Ureter (tissue), 1 donor: ENCODE data around the gene BEGAIN. TPM values are rescaled to one million over a fixed set of nuclear protein-coding genes. Genes with fewer than 3 reads are reported as not detected.

ENCODE experiments used
- DNase-seq: peaks from one replicate; pipeline ENCODE4 v3.0.0-alpha.2; 2020; ENCODE audit warnings: low spot score
- total RNA-seq: library from RNA; stranded (reverse); gene quantifications from one replicate; pipeline ENCODE4 v1.2.4, GENCODE V29; 2023
- donor health status: DM: yes; HTN: yes; CAD: no.

The BEGAIN gene
- total RNA-seq, 1 donor from 2014 or later: 4.2 TPM

- DNase-seq: no peak
Observed at GRCh38 chr14:100568164-100568997, 18.8 kb downstream of the BEGAIN start.

DNA sequence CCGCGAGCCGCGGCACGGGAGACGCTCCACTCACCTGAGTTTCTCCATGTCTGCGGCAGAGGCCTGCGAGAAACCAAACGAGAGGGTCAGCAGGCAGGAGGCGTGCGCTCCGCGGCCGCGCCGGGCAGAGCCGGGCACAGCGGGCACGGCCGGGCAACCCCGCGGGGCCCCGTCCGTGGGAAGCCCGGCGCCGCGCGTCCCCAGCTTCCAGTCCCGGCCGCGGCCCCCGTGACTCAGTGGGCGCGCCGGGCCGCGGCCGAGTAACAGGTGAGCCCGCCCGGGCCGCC lies 19.4 kb downstream of the BEGAIN start:
- DNase-seq: no peak

DNA sequence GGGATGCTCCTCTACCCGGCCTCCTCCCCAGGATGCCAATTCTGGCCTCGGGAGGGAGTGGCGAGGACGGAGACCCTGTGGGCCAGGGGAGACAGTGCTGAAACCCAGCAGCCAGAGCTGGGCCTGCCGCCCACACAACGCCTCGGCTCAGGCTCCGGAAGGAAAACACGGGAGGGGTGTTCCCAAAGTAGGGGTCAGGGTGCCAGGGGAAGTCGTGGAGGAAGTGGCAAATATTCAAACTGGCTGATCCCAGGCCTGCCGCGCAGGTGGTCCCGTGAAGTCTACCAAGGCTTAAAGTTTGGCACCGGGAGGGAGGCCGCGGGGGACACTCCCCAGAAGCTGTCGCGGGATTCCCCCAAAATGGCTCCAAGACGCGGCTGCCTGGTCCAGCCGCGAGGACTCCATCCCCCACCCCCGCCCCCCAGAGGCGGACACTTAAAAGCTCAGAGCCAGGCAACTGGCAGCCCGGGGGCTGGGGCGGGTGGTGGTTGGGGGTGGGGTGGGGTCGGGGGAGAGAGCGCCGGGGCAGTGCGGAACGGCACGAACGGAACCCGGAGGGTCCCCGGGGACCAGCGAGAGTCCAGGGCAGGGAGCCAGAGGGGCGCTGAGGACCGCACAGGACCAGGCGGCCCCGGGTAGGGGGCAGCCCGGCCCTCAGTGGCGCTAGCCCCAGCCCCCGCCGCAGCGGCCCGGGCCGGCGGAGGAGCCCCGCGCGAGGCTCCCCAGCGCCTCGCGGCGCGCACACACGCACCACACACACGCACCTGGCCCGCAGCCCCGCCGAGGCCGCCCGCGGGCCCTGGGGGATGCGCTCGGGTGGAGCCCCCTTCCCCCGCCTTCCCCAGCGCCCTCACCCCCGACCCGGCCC lies 20.0 kb downstream of the BEGAIN start:
- no peak for DNase-seq

DNA sequence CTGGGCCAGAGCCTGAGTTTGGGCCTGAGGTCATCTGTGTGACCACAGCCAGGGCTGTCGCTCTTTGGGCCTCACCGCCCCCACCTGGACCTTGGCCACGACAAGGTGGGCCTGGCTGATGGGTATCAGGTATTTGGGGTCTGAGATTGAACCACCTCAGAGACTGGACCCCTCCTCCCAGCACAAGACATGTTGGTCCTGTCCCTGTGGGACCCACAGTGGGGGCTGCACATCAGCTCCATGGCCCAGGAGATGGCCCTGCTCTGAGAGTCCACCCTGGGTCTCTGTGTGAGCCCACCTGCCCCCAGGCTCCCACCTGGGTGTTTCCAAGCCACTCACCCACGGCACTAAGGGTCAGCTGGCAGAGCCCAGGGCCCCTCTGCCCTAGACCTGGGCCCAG lies 20.6 kb downstream of the BEGAIN start:
- no peak for DNase-seq

DNA sequence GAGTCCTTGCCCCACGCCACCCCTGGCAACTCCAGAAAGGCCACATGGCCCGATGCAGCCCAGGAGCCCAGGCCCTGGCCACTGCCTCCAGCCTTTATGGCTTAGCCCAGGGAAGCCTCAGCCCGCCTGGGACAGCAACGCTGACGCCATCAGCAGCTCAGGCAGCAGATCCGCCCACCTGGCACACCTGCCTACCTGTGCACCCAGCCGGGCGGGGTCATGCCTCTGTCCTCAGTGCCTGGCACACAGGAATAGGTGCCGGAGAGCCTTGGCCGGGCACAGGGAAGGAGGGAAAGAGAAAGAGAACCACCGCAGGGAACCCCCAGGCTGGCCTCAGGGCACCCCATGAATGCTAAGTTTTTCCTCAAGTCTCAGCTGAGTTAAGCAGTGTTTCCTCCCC lies 21.1 kb downstream of the BEGAIN start:
- no peak for DNase-seq

DNA sequence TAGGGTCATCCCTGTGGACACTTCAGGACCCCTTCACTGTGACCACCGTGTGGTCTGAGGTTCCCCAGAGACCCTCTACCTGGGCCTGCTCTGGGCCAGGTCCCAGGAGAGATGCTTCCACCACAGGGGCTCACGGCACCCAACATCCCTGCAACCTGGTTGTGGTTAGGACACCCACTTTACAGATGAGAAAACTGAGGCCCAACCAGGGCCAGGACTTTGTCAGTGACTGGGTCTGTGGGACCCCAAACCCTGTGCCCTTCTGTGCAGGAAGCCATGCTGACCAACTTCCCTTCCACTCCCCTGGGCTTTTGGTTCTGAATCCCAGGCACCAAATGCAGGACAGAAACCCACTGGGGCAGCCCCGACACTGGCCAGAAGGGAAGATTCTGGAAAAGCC lies 21.6 kb downstream of the BEGAIN start:
- no peak for DNase-seq

DNA sequence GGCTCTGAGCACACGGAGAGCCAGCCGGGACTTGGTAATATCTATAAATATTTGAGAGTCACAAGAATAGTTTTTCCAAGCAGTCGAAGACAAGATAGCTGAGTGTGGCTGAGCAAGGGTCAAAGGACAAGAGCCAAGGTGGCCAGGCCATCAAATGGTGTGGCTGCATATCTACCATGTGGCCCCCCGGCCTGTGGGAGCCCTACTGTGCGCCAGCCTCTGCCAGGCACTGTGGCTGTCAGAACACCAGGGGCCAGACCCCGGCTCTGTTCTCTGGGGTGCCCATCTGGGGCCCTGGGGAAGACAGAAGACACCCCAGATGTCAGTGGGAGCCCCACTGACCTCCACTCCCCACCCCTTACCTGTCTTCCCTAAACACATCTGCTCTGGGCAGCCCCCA lies 22.7 kb downstream of the BEGAIN start:
- no peak for DNase-seq

- no peak for DNase-seq
Observed at GRCh38 chr14:100562751-100563150, 24.5 kb downstream of the BEGAIN start.

- no peak for DNase-seq
Observed at GRCh38 chr14:100561005-100561404, 26.2 kb downstream of the BEGAIN start.

GRCh38 chr14:100560471-100560870 lies 26.7 kb downstream of the BEGAIN start:
- DNase-seq: no peak

DNA sequence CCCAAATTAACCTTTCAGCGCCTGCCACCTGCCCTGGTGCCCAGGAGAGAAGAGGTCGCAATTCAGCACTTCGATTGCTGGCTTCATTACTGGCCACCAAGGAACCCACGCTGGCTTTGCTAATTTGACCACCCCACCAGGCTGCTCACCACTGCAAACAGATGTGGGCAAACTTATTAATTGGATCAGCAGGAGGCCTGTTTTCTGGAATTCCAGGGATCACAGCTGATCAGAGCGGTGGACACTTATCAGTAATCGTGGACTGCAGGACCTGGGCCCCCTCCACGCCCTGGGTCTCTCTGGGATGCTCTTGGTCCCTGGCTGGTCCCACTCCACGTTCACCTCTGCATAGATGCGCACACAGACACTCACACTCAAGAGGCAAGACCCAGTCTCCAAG lies 27.8 kb downstream of the BEGAIN start:
- no peak for DNase-seq

- no peak for DNase-seq
Observed at GRCh38 chr14:100558966-100559365, 28.3 kb downstream of the BEGAIN start.

DNA sequence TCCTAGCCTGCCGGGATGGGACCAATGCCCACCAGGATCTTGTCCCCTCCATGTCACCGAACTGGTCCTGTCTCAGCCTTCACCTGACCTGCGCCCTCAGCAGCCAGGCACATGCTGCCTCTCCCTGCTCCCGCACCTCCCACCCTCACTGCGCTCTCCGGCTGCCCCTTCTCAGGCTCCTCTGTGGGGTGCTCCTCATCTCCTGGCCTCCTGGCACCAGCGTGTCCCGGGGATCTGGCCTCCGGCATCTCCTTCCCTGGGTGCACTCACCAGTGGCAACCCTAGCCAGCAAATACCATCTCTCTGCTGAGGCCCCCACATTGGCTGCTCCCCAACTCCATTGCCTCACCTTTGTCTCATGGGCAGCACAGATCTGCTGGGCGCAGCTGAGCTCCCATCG lies 29.0 kb downstream of the BEGAIN start:
- DNase-seq: no peak

GRCh38 chr14:100557658-100558057 lies 29.6 kb downstream of the BEGAIN start:
- no peak for DNase-seq

DNA sequence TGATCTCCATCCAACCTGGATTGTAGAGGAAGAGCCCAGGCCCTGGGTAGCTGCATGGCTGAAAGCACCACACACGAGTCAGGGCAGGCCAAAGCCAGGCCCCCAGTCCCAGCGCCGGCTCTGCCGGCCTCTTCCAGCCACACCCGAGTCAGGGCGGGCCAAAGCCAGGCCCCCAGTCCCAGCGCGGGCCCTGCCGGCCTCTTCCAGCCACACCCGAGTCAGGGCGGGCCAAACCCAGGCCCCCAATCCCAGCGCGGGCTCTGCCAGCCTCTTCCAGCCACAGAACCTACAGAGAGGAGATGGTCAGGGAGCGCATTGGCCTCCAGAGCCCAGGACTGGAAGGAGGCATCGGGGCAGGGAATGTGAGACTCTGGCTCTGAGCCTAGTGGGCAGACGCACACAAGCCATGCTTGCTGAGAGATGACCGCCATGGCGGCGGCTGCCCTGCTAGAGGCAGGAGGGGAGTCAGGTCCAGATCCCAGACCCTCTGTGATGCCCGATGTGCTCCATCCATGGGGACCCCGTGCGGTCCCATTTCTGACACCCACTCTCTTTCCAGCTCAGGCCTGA lies 30.2 kb downstream of the BEGAIN start:
- DNase-seq: no peak

- no peak for DNase-seq
Observed at GRCh38 chr14:100556140-100556475, 31.1 kb downstream of the BEGAIN start.

- no peak for DNase-seq
Observed at GRCh38 chr14:100555436-100556139, 31.6 kb downstream of the BEGAIN start.

- DNase-seq: no peak
Observed at GRCh38 chr14:100554696-100555320, 32.4 kb downstream of the BEGAIN start.

GRCh38 chr14:100554082-100554677 lies 33.0 kb downstream of the BEGAIN start:
- DNase-seq: peak; percentile 62

DNA sequence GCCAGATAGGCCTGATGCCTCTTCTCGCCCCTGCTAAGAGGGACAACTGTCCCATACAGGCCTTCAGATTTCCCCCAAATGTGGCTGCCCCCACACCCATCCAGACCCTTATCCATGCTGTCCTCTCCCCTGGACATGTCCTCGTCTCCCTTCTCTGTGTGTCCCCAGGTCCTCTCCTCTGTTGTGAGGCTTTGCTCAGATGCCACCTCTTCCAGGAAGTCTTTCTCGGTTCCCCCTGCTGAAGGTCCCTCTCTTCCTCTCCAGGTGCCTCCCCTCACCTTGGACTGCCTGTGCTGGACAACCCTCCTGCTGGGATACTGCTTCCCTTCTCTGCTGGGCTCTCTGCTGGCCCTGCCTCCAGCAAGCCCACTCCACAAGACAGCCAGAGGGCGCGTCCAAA lies 33.7 kb downstream of the BEGAIN start:
- DNase-seq: no peak

GRCh38 chr14:100552524-100553125 lies 34.6 kb downstream of the BEGAIN start:
- no peak for DNase-seq
